Lower leg skin (tissue), 4 donors: ENCODE measurements around the gene PSMA2. TPM values are rescaled to one million over a fixed set of nuclear protein-coding genes. Genes with fewer than 3 reads are reported as not detected.
A peak's percentile ranks its signal among the peaks of the same experiment; 100 is the strongest.

Source experiments
- DNase-seq, 2 donors: peaks; one replicate each; pipeline ENCODE4 v3.0.0-alpha.2; 2019; ENCODE audit warnings: low spot score in 2 of 2
- H3K4me3 ChIP-seq: fragments of 200-600 bp; sonication (generic); 2 replicates; pipeline ENCODE4 v1.5.1; 2017; ENCODE audit warnings: mild to moderate bottlenecking, low read depth; ENCODE audit not compliant: poor library complexity, severe bottlenecking
- CTCF ChIP-seq, 3 donors: fragments of 450-650 bp; IDR thresholded peaks; one replicate each; pipeline ENCODE4 v1.5.1; 2016; ENCODE audit warnings: antibody characterized with exemption in 3 of 3, mild to moderate bottlenecking in 3 of 3, moderate library complexity in 2 of 3
- POLR2A ChIP-seq, 2 donors: fragments of 450-650 bp; IDR thresholded peaks; one replicate each; pipeline ENCODE4 v1.6.1; 2016 to 2017; ENCODE audit warnings: antibody characterized with exemption in 2 of 2, mild to moderate bottlenecking in 1 of 2, moderate library complexity in 1 of 2
- WGBS, 2 donors: methylation state at CpG; one replicate each; pipeline ENCODE4 v1.1.5; 2018; 5-methylcytosine and 5-hydroxymethylcytosine counted together
- intact Hi-C: fragments of 100-400 bp; cut with DNase I; formaldehyde crosslinking; loops from one replicate; pipeline ENCODE4 v1.15.0; 2023; ENCODE audit warnings: low total_unique reads
- total RNA-seq, 4 donors: library from RNA; depleted of rRNA; stranded (reverse); fragments of >200 nt; gene quantifications; one replicate each; pipeline ENCODE4 v1.1.0, GENCODE V29; 2016

PSMA2 gene
- total RNA-seq, 4 donors from 2014 or later = 28.5 to 59.8 (median 44.3) TPM

GRCh38 chr7:42935861-42936260, 3.9 kb upstream of the PSMA2 start:
- DNase-seq = no peak
- no peak overlapping the region for H3K4me3 ChIP-seq
- TF ChIP-seq CTCF (IDR thresholded peaks at IDR 0.05) = no peak
- TF ChIP-seq POLR2A (IDR thresholded peaks at IDR 0.05) = no peak
- 91 to 94% methylated on average over 5 of the region's 5 CpGs for WGBS, 2 donors
- intact Hi-C loops = no loop called here

- intact Hi-C loops = no loop called here
- 81 to 89% methylated on average over 3 of the region's 3 CpGs for WGBS, 2 donors
- TF ChIP-seq CTCF (IDR thresholded peaks at IDR 0.05) (no peak), POLR2A (IDR thresholded peaks at IDR 0.05) (no peak)
- no peak overlapping the region for H3K4me3 ChIP-seq
- DNase-seq = no peak
Observed at GRCh38 chr7:42934291-42934690, 2.3 kb upstream of the PSMA2 start.

GRCh38 chr7:42932811-42933591, 1.0 kb upstream of the PSMA2 start:
- 1% methylated on average over 17 of the region's 17 CpGs for WGBS, 2 donors
- H3K4me3 ChIP-seq = peak overlapping the region; percentile 68
- intact Hi-C loops = no loop called here
- TF ChIP-seq POLR2A (IDR thresholded peaks at IDR 0.05) = no peak
- no peak for TF ChIP-seq CTCF (IDR thresholded peaks at IDR 0.05)
- DNase-seq = no peak

GRCh38 chr7:42931447-42931833, 534 bp downstream of the PSMA2 start:
- TF ChIP-seq CTCF (IDR thresholded peaks at IDR 0.05) = no peak
- TF ChIP-seq POLR2A (IDR thresholded peaks at IDR 0.05) = no peak
- DNase-seq = no peak
- H3K4me3 ChIP-seq = peak overlapping the region; percentile 68
- intact Hi-C loops = no loop called here
- 0 to 1% methylated on average over 12 of the region's 12 CpGs for WGBS, 2 donors

- no peak for DNase-seq
- intact Hi-C loops = no loop called here
- TF ChIP-seq CTCF (IDR thresholded peaks at IDR 0.05) (no peak), POLR2A (IDR thresholded peaks at IDR 0.05) (no peak)
- WGBS, 2 donors = 5 to 11% methylated on average over 5 of the region's 5 CpGs
- no peak overlapping the region for H3K4me3 ChIP-seq
Observed at GRCh38 chr7:42930889-42931288, 1.1 kb downstream of the PSMA2 start.

- TF ChIP-seq POLR2A (IDR thresholded peaks at IDR 0.05) = no peak
- no peak for TF ChIP-seq CTCF (IDR thresholded peaks at IDR 0.05)
- H3K4me3 ChIP-seq = no peak overlapping the region
- intact Hi-C loops = no loop called here
- WGBS, 2 donors = 58 to 76% methylated on average over 3 of the region's 3 CpGs
- DNase-seq = no peak
Observed at GRCh38 chr7:42929449-42929848, 2.5 kb downstream of the PSMA2 start.
